ENCODE results near the gene FNDC1. TPM values are rescaled to one million over a fixed set of nuclear protein-coding genes. Genes with fewer than 3 reads are reported as not detected.
A peak's percentile ranks its signal among the peaks of the same experiment; 100 is the strongest.

The FNDC1 gene
- total and polyA plus RNA-seq, 8 donors = 0.21 to 3.7 (median 0.79) TPM

GRCh38 chr6:159250633-159251032, 81.4 kb downstream of the FNDC1 start:
- no peak for FAIRE-seq
- DNase-seq = no peak
- 89 to 94% methylated on average over 3 of the region's 3 CpGs for WGBS, 2 donors
- ATAC-seq = no peak
- H3K27ac ChIP-seq = no peak overlapping the region
- TF ChIP-seq, protein P1, sequence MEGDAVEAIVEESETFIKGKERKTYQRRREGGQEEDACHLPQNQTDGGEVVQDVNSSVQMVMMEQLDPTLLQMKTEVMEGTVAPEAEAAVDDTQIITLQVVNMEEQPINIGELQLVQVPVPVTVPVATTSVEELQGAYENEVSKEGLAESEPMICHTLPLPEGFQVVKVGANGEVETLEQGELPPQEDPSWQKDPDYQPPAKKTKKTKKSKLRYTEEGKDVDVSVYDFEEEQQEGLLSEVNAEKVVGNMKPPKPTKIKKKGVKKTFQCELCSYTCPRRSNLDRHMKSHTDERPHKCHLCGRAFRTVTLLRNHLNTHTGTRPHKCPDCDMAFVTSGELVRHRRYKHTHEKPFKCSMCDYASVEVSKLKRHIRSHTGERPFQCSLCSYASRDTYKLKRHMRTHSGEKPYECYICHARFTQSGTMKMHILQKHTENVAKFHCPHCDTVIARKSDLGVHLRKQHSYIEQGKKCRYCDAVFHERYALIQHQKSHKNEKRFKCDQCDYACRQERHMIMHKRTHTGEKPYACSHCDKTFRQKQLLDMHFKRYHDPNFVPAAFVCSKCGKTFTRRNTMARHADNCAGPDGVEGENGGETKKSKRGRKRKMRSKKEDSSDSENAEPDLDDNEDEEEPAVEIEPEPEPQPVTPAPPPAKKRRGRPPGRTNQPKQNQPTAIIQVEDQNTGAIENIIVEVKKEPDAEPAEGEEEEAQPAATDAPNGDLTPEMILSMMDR (IDR thresholded peaks at IDR 0.05) = no peak
- no peaks in the 10 kb centered on the region for H3K4me1 ChIP-seq
- intact Hi-C loops (cut with DNase I) = no loop called here
- no peaks in the 10 kb centered on the region for H3K9me3 ChIP-seq
- H3K36me3 ChIP-seq = no peaks in the 10 kb centered on the region
- no peaks in the 10 kb centered on the region for H3K27me3 ChIP-seq
- H3K4me3 ChIP-seq = no peak overlapping the region

- WGBS, 2 donors = 61 to 63% methylated on average over 10 of the region's 10 CpGs
- H3K4me3 ChIP-seq = no peak overlapping the region
- no peaks in the 10 kb centered on the region for H3K36me3 ChIP-seq
- FAIRE-seq = no peak
- DNase-seq = no peak
- no peaks in the 10 kb centered on the region for H3K4me1 ChIP-seq
- no peaks in the 10 kb centered on the region for H3K27me3 ChIP-seq
- ATAC-seq = peak; percentile 56 to 84 (median 82)
- H3K27ac ChIP-seq = no peak overlapping the region
- intact Hi-C loops (cut with DNase I) = no loop called here
- TF ChIP-seq, protein P1 (IDR thresholded peaks at IDR 0.05) = peak; percentile 32 to 45 (median 38)
- no peaks in the 10 kb centered on the region for H3K9me3 ChIP-seq
Observed at GRCh38 chr6:159252955-159253508, 83.8 kb downstream of the FNDC1 start.

GRCh38 chr6:159254186-159254585, 85.0 kb downstream of the FNDC1 start:
- Histone ChIP-seq H3K4me3 (no peak overlapping the region), H3K27ac (no peak overlapping the region), H3K36me3 (no peaks in the 10 kb centered on the region), H3K4me1 (no peaks in the 10 kb centered on the region), H3K27me3 (no peaks in the 10 kb centered on the region), H3K9me3 (no peaks in the 10 kb centered on the region)
- TF ChIP-seq, protein P1 (IDR thresholded peaks at IDR 0.05) = no peak
- intact Hi-C loops (cut with DNase I) = no loop called here
- FAIRE-seq (no peak), ATAC-seq (no peak), DNase-seq (no peak)
- 77 to 81% methylated on average over 2 of the region's 2 CpGs for WGBS, 2 donors

DNA sequence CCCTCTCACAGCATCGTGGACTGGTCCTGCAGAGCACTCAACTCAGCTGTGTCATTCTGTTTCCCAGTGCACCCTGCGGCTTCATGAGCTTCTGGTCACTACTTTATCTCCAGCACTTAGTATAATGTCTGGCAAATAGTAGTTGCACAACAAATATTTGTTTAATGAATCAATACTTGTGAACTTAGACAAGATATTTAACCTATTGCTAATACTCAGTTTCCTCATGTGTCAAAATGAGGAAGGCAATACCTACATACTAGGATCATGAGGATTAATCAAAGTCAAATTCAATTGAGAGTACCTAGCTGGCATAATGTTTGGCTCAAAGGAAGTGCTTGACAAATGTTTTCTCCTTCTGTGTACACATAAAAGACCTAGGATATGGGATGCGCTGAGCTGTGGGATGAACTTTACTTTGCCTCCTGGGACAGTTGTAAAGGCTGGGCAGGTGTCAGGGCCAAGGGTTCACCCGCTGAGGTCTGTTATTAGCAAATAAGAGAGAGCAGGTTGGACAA, 86.3 kb downstream of the FNDC1 start:
- DNase-seq = no peak
- no peak for FAIRE-seq
- TF ChIP-seq, protein P1 (IDR thresholded peaks at IDR 0.05) = no peak
- H3K27ac ChIP-seq = no peak overlapping the region
- H3K27me3 ChIP-seq = no peaks in the 10 kb centered on the region
- H3K9me3 ChIP-seq = no peaks in the 10 kb centered on the region
- H3K4me3 ChIP-seq = no peak overlapping the region
- 56 to 62% methylated on average over 4 of the region's 4 CpGs for WGBS, 2 donors
- no peaks in the 10 kb centered on the region for H3K4me1 ChIP-seq
- intact Hi-C loops (cut with DNase I) = no loop called here
- no peaks in the 10 kb centered on the region for H3K36me3 ChIP-seq
- ATAC-seq = no peak

- no peak overlapping the region for H3K4me3 ChIP-seq
- no peaks in the 10 kb centered on the region for H3K9me3 ChIP-seq
- 93 to 98% methylated on average over 5 of the region's 5 CpGs for WGBS, 2 donors
- no peaks in the 10 kb centered on the region for H3K4me1 ChIP-seq
- FAIRE-seq = no peak
- ATAC-seq = no peak
- H3K36me3 ChIP-seq = no peaks in the 10 kb centered on the region
- intact Hi-C loops (cut with DNase I) = no loop called here
- H3K27me3 ChIP-seq = no peaks in the 10 kb centered on the region
- DNase-seq = no peak
- TF ChIP-seq, protein P1 (IDR thresholded peaks at IDR 0.05) = no peak
- H3K27ac ChIP-seq = no peak overlapping the region
Observed at GRCh38 chr6:159256128-159256527, 86.9 kb downstream of the FNDC1 start.

Data from pancreas (tissue), 10 donors.